Measurements from ENCODE around the gene ANKRD33B. TPM values are rescaled to one million over a fixed set of nuclear protein-coding genes. Genes with fewer than 3 reads are reported as not detected.
A peak's percentile ranks its signal among the peaks of the same experiment; 100 is the strongest.

The ANKRD33B gene
- total and polyA plus RNA-seq, 11 donors, result 0.98 to 33.8 (median 4.9) TPM

DNA sequence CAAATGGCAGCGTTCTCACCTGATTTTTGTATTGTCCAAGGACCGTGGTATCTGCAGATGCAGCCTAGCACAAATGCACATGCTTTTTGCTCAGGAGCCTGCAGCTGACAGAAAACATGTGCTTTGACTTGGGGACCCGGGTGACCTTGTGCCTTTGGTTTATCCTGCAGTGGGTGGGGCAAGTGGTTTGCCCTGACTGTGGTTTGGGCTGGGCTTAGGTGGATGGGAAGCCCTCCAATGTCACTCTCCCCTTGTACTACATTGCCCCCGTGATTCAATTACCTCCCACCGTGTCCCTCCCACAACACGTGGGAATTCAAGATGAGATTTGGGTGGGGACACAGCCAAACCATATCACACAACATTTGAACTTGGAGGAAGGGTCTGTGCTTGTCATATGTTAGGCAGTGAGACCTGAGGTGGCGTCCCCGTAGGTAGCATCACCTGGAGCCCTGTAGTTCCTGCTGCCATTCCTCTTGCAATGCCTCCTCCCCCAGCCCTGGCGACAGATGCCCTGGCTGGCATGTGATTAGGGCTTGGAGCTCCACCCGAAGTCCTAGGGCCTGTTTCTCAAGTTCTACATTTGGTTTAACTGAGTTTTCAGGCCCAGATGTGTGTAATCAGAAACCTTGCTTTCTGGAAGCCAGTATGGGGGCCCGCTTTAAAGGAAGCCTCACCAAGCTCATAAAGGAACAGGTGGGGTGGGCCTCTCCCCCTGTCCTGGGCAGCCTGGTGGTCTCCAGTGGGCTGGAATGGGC, 2.1 kb downstream of the ANKRD33B start:
- Histone ChIP-seq H3K27ac (peak overlapping the region in 9 of 12 donors; percentile 35 to 88 (median 76)), H3K36me3 (no peaks in the 10 kb centered on the region), H3K4me3 (peak overlapping the region; percentile 58 to 85 (median 76)), H3K4me1 (peaks cover 0 to 52% (median 31%) of the 10 kb centered on the region in 12 donors), H3K27me3 (peaks cover 0 to 26% (median 0%) of the 10 kb centered on the region in 9 donors), H3K9me3 (no peaks in the 10 kb centered on the region)
- peak in 1 of 5 donors; percentile 32 for DNase-seq
- TF ChIP-seq POLR2A (IDR thresholded peaks at IDR 0.05) (no peak), CTCF (IDR thresholded peaks at IDR 0.05) (no peak)
- intact Hi-C loops (cut with DNase I), result loop anchor here in 9 of 10 donors (2.0 to 10.0 kb wide), 8 partner anchors 36 to 111 kb away; no protein-coding TSS in a partner anchor
- ATAC-seq, result peak in 1 of 4 donors; percentile 34
- 48 to 58% (median 52%) methylated on average over 10 to 11 of the region's 11 CpGs for WGBS, 4 donors

DNA sequence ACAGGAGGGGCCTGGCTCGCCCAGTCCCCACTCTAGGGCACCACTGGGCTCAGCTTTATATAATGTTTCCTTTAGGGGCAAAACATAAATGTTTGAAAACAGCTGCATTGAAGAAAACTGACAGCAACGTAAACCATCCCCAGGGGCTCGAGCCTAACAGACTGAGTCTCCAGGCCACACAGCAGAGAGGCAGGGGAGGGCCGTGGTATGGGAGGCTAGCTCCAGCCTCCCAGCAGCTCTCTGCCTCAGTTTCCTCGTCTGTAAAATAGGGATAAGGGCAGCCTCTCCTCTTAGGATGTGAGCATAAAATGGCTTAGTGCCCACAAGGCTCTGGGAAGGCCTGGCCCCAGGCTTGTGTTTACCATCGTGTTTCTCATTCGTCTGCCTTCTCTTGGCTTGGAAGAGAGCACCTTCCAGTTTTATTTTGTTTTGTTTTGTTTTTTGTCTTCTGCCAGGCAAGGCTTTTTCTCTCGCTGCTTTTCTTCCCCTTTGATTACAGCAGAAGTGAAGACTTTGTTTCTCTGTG, 2.7 kb downstream of the ANKRD33B start:
- ATAC-seq (no peak), DNase-seq (no peak)
- H3K36me3 ChIP-seq, result no peaks in the 10 kb centered on the region
- intact Hi-C loops (cut with DNase I), result loop anchor here in 9 of 10 donors (5.0 to 10.0 kb wide), 6 partner anchors 36 to 112 kb away; no protein-coding TSS in a partner anchor
- no peak for TF ChIP-seq POLR2A (IDR thresholded peaks at IDR 0.05)
- no peak for TF ChIP-seq CTCF (IDR thresholded peaks at IDR 0.05)
- H3K9me3 ChIP-seq, result no peaks in the 10 kb centered on the region
- peak overlapping the region in 4 of 12 donors; percentile 58 to 78 (median 65) for H3K4me3 ChIP-seq
- peak overlapping the region in 8 of 12 donors; percentile 25 to 88 (median 74) for H3K27ac ChIP-seq
- WGBS, 4 donors, result 64 to 78% (median 72%) methylated on average over 8 of the region's 8 CpGs
- H3K27me3 ChIP-seq, result peaks cover 0 to 26% (median 0%) of the 10 kb centered on the region in 9 donors
- peaks cover 0 to 52% (median 31%) of the 10 kb centered on the region in 12 donors for H3K4me1 ChIP-seq

DNA sequence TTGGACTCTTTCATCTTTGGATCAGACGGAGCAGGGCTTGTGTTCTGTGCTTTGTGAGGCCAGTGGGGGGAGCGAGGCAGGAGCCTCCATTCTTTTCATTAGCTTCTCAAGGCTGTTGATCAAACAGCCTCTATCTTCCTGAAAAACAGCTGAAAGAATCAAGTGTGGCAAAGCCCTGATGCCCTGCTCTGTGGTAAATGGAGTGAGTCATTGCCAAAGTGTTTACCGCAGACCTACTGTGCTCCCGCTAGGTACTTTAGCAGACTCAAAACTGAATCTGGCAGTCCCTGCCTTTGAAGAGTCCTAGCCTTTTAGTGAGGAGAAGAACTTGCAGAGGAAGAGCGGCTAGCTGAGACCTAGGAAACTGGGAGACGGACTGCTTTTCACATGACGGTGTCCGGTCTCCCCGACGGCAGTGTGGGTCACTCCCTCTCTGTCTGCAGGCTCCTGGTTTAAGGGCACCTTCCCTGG, 3.3 kb downstream of the ANKRD33B start:
- H3K36me3 ChIP-seq, result no peaks in the 10 kb centered on the region
- H3K27ac ChIP-seq, result peak overlapping the region in 7 of 12 donors; percentile 18 to 88 (median 72)
- DNase-seq (no peak), ATAC-seq (no peak)
- WGBS, 4 donors, result 82 to 90% (median 85%) methylated on average over 10 of the region's 10 CpGs
- H3K4me3 ChIP-seq, result peak overlapping the region in 1 of 12 donors; percentile 68
- peaks cover 0 to 51% (median 31%) of the 10 kb centered on the region in 12 donors for H3K4me1 ChIP-seq
- peaks cover 0 to 26% (median 0%) of the 10 kb centered on the region in 9 donors for H3K27me3 ChIP-seq
- intact Hi-C loops (cut with DNase I), result loop anchor here in 9 of 10 donors (5.0 to 10.0 kb wide), 6 partner anchors 35 to 112 kb away; no protein-coding TSS in a partner anchor
- H3K9me3 ChIP-seq, result no peaks in the 10 kb centered on the region
- TF ChIP-seq POLR2A (IDR thresholded peaks at IDR 0.05), result no peak
- TF ChIP-seq CTCF (IDR thresholded peaks at IDR 0.05), result no peak

All from heart left ventricle (tissue), 16 donors.